Head of caudate nucleus (tissue), 42 donors: ENCODE data around the gene ZNF385A.
"Not testable (repeated sequence)": the region's sequence is repeated elsewhere in the genome, so short reads cannot be mapped to it uniquely, and the experiment has no call there.

Experiments
- DNase-seq, 42 donors: peaks; one replicate each; pipeline versions ENCODE4 v3.0.0 to v3.0.0-alpha.2; 2020 to 2021; ENCODE audit warnings: mixed read lengths in 7 of 42
- intact Hi-C: fragments of 100-400 bp; cut with DNase I; formaldehyde crosslinking; loops from one replicate; pipeline ENCODE4 v1.15.0; 2022

The ZNF385A gene

GRCh38 chr12:54349036-54349435 lies 35.5 kb downstream of the ZNF385A start:
- DNase-seq: peak in 8 of 42 donors; percentile 31 to 76 (median 58)
- intact Hi-C loops: no loop called here

- intact Hi-C loops: no loop called here
- no peak for DNase-seq
These were observed 42.9 kb downstream of the ZNF385A start for GRCh38 chr12:54341378-54342300.

GRCh38 chr12:54340846-54341245 lies 43.7 kb downstream of the ZNF385A start:
- intact Hi-C loops: no loop called here

GRCh38 chr12:54338698-54339296 lies 45.7 kb downstream of the ZNF385A start:
- intact Hi-C loops: no loop called here
- DNase-seq: no peak

More at GRCh38 chr12:54340846-54341245, 43.7 kb downstream of the ZNF385A start:
- no peak for DNase-seq

GRCh38 chr12:54337854-54338650 lies 46.5 kb downstream of the ZNF385A start:
- intact Hi-C loops: no loop called here
- DNase-seq: peak in 14 of 42 donors; percentile 28 to 75 (median 42)

- intact Hi-C loops: no loop called here
- DNase-seq: peak in 15 of 42 donors; percentile 21 to 61 (median 38)
These were observed 47.2 kb downstream of the ZNF385A start for GRCh38 chr12:54337280-54337842.

- no peak for DNase-seq
- intact Hi-C loops: no loop called here
These were observed 51.0 kb downstream of the ZNF385A start for GRCh38 chr12:54333420-54334034.

- no peak for DNase-seq
- intact Hi-C loops: no loop called here
These were observed 53.1 kb downstream of the ZNF385A start for GRCh38 chr12:54331461-54331860.

- intact Hi-C loops: no loop called here
- DNase-seq: no peak
These were observed 54.1 kb downstream of the ZNF385A start for GRCh38 chr12:54330442-54330841.

- DNase-seq: no peak
- intact Hi-C loops: loop anchor here (5.0 kb wide), 1 partner anchor 47 kb away; the partner anchor contains the start of genes CBX5 and HNRNPA1
These were observed 54.8 kb downstream of the ZNF385A start for GRCh38 chr12:54329759-54330158.

GRCh38 chr12:54328595-54329337 lies 55.8 kb downstream of the ZNF385A start:
- intact Hi-C loops: loop anchor here (5.0 kb wide), 1 partner anchor 46 kb away; the partner anchor contains the start of genes CBX5 and HNRNPA1
- DNase-seq: no peak

- intact Hi-C loops: loop anchor here (2.0 to 5.0 kb wide), 2 partner anchors 33 to 43 kb away; partner anchors contain the start of genes CBX5 and HNRNPA1
- not testable (repeated sequence) for DNase-seq
These were observed 59.0 kb downstream of the ZNF385A start for GRCh38 chr12:54325442-54326109.

- peak; percentile 91 to 99 (median 96) for DNase-seq
- intact Hi-C loops: loop anchor here (2.0 to 5.0 kb wide), 2 partner anchors 34 to 43 kb away; partner anchors contain the start of genes CBX5 and HNRNPA1
These were observed 59.7 kb downstream of the ZNF385A start, which contains the start of gene COPZ1 for GRCh38 chr12:54324617-54325441. COPZ1 (plus strand) TSS chr12:54325131; CDS start chr12:54325164, 33 bp downstream.

- intact Hi-C loops: no loop called here
These were observed 63.2 kb downstream of the ZNF385A start for GRCh38 chr12:54321363-54321762.

More at GRCh38 chr12:54321363-54321762, 63.2 kb downstream of the ZNF385A start:
- no peak for DNase-seq
